Measurements from ENCODE around the gene ITPR1. TPM values are rescaled to one million over a fixed set of nuclear protein-coding genes. Genes with fewer than 3 reads are reported as not detected.

Gene ITPR1
- total and polyA plus RNA-seq, 2 of the 4 experiments (the other 2 are of a cell fraction) = 1.8 to 5.7 TPM

GRCh38 chr3:4894891-4895530 lies 401.9 kb downstream of the ITPR1 start:
- H2BK15ac ChIP-seq (ENCODE audit: low read depth, low read length) = no peak overlapping the region
- H3K27ac ChIP-seq (ENCODE audit: insufficient read depth, low read length) = no peak overlapping the region
- in situ Hi-C loops (cut with MboI; ENCODE audit: low sequenced_read_pairs) (no loop called here), intact Hi-C loops (cut with micrococcal nuclease) (no loop called here), dilution Hi-C loops (cut with HindIII; ENCODE audit: low sequenced_read_pairs, unreplicated experiment) (no loop called here)
- H3K56ac ChIP-seq (ENCODE audit: extremely low read depth, insufficient read depth, low read length) = no peak overlapping the region
- H3K9me3 ChIP-seq (ENCODE audit: control insufficient read depth, insufficient read depth, low read length) = no peaks in the 10 kb centered on the region
- no peak overlapping the region for H2BK120ac ChIP-seq (ENCODE audit: low read depth, low read length)
- H3K4ac ChIP-seq (ENCODE audit: low read depth, low read length) = no peak overlapping the region
- TF ChIP-seq MXI1 (IDR thresholded peaks at IDR 0.05; ENCODE audit: borderline replicate concordance, low read depth, low read length) (no peak), CEBPB (IDR thresholded peaks at IDR 0.05; ENCODE audit: low read depth, low read length) (no peak), CTCF (conservative IDR thresholded peaks at IDR 0.05; ENCODE audit: low read depth, low read length) (no peak), POLR2A (IDR thresholded peaks at IDR 0.05; ENCODE audit: low read depth, low read length) (no peak), BHLHE40 (IDR thresholded peaks at IDR 0.05; ENCODE audit: low read depth, low read length) (no peak), MAFK (IDR thresholded peaks at IDR 0.05; ENCODE audit: low read depth, low read length) (no peak), USF2 (IDR thresholded peaks at IDR 0.05; ENCODE audit: low read depth, low read length) (no peak), CHD1 (IDR thresholded peaks at IDR 0.05; ENCODE audit: low read depth, low read length) (no peak), RAD21 (IDR thresholded peaks at IDR 0.05; ENCODE audit: low read length) (no peak), MAZ (IDR thresholded peaks at IDR 0.05; ENCODE audit: borderline replicate concordance, low read depth, low read length) (no peak), ELK1 (IDR thresholded peaks at IDR 0.05; ENCODE audit: borderline replicate concordance, low read depth, low read length) (no peak), RFX5 (IDR thresholded peaks at IDR 0.05; ENCODE audit: low read depth, low read length) (no peak)
- H2AK5ac ChIP-seq (ENCODE audit: low read depth, low read length) = no peak overlapping the region
- ChIA-PET POLR2A (ENCODE audit: unreplicated experiment) (no interaction called here), CTCF (interaction anchor here (0.7 kb wide), 1 partner anchor 281 kb away, joined by 3 read pairs; no protein-coding TSS in a partner anchor)
- H4K8ac ChIP-seq (ENCODE audit: low read depth in 2 of 2, low read length in 2 of 2) = no peak overlapping the region
- no peaks in the 10 kb centered on the region for H3K36me3 ChIP-seq (ENCODE audit: control insufficient read depth, insufficient read depth, low read length)
- no peak overlapping the region for H3K4me3 ChIP-seq (ENCODE audit: insufficient read depth, low read depth, low read length)
- no peak overlapping the region for H2BK20ac ChIP-seq (ENCODE audit: low read depth, low read length)
- no peak overlapping the region for H3K14ac ChIP-seq (replicated peaks; ENCODE audit: low read depth, low read length)
- no peaks in the 10 kb centered on the region for H4K20me1 ChIP-seq (ENCODE audit: insufficient read depth, low read length)
- 92% methylated on average over 2 of the region's 10 CpGs; no CpG with 5 or more reads in 1 of the 2 experiments for WGBS, 2 experiments (ENCODE audit: extremely low coverage in 2 of 2, insufficient read length in 1 of 2)
- 0 out of 2 replicates have a peak, but pooled peaks cover 3% of the 10 kb centered on the region for H3K4me1 ChIP-seq (ENCODE audit: control insufficient read depth, insufficient read depth, low read length)
- DNase-seq (no peak), ATAC-seq (ENCODE audit: low read depth) (no peak)
- H3K4me2 ChIP-seq (ENCODE audit: low read depth, low read length) = no peak overlapping the region
- H3K27me3 ChIP-seq (ENCODE audit: control insufficient read depth, insufficient read depth, low read length) = peaks cover 4% of the 10 kb centered on the region; the same call in 1 of the 2 replicates
- no TSS peak for BruUV-seq (replicated peaks)
- H3K9me1 ChIP-seq (ENCODE audit: insufficient read depth, low read length) = no peaks in the 10 kb centered on the region
- H3K79me1 ChIP-seq (ENCODE audit: low read depth in 1 of 2, low read length in 2 of 2) = no peaks in the 10 kb centered on the region
- no peak overlapping the region for H4K91ac ChIP-seq (ENCODE audit: insufficient read depth, low read depth, low read length)
- H3K23ac ChIP-seq (ENCODE audit: low read depth, low read length) = no peak overlapping the region
- no peak overlapping the region for H3K18ac ChIP-seq (ENCODE audit: low read depth, low read length)
- H2AK9ac ChIP-seq (replicated peaks; ENCODE audit: low read depth, low read length, poor library complexity) = no peak overlapping the region
- H2BK5ac ChIP-seq (ENCODE audit: low read depth, low read length, poor library complexity, severe bottlenecking) = no peak overlapping the region
- H2AFZ ChIP-seq (replicated peaks; ENCODE audit: low read length, poor library complexity) = no peak overlapping the region
- no peak overlapping the region for H3K9ac ChIP-seq (ENCODE audit: low read depth, low read length)
- H4K5ac ChIP-seq (ENCODE audit: low read depth, low read length) = no peak overlapping the region
